ENCODE results near the gene RNF157.
"Not testable (repeated sequence)": the region's sequence is repeated elsewhere in the genome, so short reads cannot be mapped to it uniquely, and the experiment has no call there.

Gene RNF157

DNA sequence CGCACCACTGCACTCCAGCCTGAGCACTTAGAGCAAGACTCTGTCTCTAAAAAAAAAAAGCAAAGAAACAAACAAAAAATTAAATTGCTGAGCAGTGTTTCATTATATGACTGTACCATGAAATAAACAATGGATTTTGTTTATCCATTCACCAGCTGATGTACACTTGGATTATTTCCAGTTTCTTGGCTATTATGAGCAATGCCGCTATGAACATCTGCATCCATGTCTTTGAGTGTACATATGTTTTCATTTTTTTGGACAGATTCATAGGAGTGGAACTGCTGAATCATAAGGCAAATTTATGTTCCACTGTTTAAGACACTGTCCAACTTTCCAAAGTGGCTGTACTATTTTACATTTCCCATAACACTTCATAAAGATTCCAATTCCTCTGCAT is 8.0 kb downstream of the RNF157 start:
- peak; percentile 58 for DNase-seq

DNA sequence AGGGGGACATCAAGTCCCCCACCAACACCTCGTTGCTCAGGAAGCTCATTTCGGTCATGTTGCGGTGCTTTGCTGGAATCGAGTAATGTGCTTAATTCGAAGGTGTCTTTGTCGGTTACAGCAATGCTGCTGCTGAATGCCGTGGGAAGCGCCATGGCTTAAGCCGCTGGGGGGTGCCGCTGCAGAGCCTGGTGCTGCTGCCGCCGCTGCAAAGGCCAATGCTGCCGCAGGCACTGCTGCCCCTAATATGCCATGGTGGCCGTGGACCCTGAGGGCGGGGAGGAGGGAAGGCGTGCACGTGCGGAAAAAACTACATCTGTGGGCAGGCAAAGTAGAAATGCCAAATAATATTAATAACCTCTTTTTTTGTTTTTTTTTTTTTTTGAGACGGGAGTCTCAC is 13.5 kb downstream of the RNF157 start:
- DNase-seq: not testable (repeated sequence)

DNA sequence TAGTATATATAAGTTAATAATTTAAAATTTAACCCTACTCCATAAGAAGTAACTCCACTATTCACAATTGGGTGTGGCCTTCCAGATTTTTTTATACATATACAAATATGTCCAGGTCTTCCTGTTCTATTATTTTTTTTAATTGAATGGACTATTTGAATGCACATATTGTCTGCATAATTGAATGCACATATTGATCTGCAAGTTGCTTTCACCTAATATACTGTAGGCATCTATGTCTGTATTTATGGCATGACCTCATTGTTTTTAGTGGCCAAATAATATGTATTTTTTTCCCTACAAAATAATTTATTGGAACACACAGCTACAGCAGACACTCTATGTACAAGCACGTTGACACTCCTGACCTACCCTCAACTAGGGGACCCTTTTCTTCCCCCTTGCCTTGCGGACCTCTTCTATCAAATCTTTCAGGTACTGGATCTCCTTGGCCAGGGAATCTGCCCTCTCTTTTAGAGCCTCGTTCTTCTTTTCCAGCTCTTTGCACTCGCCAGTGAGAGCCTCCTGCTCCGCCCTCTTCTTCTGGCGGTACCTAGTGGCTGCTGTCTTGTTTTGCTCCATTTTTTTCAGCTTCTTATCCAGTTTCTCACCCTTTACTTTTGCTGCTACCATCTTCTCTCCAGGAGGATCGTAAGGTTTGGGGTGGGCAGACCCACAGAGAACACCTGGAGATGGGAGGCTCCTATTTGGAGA is 14.8 kb downstream of the RNF157 start:
- DNase-seq: not testable (repeated sequence)

DNA sequence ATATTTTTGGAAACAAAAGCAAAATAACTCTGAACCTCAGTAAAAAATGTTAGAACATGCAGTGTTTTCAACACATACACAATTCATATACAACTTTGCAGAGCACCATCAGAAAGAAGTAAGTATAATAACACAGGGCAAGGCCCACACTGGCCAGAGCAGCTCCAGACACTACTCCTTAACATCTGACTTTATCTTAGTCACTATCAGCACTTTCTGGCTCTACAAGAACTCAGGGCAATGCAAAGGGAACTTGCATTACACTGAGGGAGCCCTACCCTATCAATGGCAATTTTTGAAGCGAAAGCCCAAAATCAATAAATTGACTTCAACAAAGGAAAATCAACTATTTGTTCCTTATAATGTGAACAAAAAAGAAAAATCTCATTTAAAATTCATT is 16.5 kb downstream of the RNF157 start:
- no peak for DNase-seq

DNA sequence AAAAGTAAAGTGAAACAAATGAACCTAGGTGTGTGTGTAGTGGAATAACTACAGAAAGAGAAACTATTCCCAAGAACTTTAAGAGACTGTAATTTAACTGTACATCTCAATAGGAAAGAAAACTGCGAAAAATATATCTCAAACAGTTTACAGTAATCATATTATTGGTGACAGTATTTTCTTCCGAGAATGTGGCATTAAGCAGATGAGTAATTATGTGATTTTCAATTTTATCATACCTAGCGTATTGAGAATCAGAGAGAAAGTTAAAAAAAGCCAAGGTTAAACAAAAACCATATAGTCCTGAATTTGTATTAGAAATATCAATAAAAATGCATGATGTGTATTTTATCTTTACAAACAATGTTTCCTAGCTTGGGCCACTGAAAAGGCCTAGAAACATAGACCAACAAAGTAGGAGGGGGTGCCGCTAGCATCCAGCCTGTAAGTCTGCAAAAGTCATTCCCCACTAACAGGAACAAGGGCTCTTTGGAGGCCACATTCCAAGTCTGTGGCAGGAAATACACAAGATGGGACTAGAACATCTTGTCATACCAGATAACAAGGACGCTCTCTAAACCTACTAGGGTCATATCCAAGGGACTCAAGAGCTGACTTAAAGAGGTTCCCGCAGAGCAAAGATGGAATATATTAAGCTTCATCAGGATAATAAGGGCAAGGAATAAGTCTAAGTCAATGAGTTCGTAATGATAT is 20.5 kb downstream of the RNF157 start:
- DNase-seq: no peak

DNA sequence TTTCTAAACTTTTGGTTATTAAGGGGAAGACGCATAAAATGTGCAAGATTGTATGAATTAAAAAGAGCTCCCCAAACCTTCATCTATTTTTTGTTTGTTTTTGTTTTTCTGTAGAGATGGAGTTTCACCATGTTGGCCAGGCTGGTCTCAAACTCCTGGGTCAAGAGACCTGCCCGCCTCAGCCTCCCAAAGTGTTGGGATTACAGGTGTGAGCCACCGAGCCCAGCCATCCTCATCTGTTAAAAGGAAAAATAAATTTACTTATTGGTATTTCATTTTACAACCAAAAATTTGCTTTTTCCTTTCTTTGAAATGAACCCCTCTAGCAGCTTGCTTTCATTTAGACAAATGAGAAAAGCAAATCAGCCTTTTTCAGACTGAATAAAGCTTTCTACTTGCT is 23.2 kb downstream of the RNF157 start:
- no peak for DNase-seq

DNA sequence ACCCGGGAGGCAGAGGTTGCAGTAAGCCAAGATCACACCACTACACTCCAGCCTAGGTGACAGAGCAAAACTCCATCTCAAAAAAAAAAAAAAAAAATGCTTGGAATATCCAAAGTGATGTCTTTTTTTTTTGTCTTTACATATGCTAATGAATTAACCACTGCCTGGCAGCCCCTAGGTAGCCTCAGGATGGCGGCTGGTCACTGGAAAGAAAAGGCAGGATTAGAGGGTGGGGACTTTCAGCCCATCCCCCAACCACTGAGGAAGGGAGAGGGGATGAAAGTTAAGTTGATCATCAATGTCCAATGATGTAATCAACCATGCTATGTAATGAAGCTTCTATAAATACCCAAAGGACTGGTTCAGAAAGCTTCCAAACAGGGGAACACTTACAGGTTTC is 26.8 kb downstream of the RNF157 start:
- DNase-seq: no peak

DNA sequence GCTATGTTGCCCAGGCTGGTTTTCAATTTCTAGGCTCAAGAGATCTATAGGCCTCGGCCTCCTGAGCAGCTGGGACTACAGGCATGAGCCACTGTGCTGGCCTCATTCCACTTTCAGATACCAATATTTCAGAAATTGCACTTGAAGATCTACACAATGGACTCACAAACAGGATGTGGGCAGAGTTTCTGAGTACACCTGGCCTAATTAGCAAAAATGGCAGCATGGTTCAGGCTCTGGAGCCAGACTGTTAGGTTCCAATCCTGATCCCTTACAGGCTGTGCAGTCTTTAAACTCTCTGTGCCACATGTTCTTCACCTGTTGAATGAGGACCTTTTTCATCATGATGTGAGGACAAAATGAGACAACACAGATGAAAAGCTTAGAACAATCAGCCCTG is 32.2 kb downstream of the RNF157 start:
- no peak for DNase-seq

DNA sequence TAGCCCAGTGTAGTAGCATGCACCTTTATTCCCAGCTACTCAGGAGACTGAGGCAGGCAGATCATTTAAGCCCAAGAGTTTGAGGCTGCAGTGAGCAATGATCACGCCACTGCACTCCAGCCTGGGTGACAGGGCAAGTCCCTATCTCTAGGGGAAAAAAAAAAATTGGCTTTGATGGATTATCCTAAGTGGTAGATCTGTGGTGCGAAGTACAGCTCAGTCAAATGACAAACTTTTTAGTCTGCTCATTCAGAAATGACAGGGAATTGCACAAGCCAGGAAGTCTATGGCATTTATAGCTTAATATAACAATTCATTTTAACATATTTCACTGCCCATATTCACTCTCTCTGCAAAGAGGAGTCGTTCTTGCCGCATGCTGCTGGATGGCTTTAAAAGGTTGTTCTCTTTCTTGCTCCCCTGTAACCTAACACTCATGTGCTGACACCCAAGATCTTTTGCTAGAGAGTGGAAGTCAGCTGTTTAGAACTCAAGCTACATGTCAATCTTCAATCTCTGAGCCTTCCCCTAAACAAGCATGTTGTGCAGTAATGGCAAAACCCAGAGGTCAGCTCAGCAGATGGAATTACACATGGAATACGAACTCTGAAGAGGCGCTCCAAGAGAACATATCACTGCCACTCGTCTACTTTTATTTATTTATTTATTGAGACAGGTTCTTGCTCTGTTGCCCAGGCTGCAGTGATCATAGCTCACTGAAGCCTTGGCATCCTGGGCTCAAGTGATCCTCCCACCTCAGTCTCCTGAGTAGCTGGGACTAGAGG is 32.8 kb downstream of the RNF157 start:
- no peak for DNase-seq

DNA sequence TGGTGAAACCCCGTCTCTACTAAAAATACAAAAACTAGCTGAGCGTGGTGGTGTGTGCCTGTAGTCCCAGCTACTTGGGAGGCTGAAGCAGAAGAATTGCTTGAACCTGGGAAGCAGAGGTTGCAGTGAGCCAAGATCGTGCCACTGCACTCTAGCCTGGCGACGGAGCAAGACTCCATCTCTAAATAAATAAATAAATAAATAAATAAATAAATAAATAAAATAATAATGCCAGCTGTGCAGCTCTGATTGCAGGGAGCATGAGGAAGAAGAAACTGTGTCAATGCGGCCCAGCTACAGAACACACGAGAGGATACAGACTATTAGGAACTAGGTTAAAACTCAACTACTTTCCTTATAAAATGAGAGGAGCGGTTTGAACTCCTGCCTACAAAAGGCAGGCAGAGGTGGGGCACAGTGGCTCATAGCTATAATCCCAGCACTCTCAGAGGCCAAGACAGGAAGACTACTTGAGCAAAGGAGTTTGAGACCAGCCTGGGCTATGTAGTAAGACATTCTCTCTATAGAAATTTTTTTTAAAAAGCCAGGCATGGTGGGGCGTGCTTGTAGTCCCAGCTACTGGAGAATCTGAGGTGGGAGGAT is 34.6 kb downstream of the RNF157 start:
- DNase-seq: not testable (repeated sequence)

DNA sequence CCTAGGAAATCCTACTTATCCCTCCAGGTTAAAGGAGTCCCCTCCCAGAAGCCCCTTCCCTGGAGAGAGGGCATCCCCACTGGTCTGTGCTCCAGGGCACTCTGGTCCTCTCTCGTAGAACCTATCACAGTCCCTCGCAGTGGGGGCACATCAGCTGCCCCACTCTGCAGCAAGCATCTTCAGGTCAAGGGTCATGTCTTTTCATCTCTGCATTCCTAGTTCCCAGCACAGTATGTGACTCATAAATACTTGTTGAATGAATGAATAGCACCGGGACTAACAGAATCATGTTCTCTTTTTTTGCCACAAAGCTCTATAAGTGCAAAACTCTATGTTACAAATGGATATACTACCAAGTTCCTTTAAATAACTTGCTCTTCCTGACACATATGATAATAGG is 36.0 kb downstream of the RNF157 start:
- no peak for DNase-seq

DNA sequence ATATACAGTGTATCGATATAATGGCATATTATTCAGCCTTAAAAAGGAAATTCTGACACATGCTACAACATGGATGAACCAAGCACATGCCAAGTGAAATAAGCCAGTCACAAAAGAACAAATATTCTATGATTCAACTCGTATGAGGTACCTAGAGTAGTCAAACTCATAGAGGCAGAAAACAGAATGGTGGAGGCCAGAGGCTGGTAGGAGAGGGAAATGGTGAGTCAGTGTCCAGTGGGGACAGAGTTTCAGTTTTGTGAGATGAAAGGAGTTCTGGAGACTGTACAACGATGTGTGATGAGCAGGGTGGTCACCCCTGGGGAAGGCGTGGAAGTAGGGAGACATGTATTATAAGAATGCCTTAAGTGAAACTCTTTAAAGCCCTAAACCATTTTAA is 39.9 kb downstream of the RNF157 start:
- DNase-seq: no peak

DNA sequence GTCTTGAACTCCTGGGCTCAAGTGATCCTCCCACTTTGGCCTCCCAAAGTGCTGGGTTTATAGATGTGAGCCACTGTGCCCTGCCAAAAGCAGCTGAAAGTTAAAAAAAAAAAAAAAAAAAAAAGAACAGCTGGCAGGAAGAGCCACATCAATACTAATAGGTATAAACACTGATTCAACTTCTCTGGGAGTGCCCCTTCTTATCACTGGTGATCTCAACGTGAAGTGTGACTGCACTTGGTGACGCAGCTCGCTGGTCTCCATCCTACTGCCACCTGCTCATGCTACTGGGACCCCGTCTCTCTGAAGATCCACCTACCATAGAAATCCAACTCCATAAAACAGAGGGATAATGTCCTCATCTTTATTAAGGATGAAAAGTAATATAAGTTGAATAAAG is 40.8 kb downstream of the RNF157 start:
- no peak for DNase-seq

DNA sequence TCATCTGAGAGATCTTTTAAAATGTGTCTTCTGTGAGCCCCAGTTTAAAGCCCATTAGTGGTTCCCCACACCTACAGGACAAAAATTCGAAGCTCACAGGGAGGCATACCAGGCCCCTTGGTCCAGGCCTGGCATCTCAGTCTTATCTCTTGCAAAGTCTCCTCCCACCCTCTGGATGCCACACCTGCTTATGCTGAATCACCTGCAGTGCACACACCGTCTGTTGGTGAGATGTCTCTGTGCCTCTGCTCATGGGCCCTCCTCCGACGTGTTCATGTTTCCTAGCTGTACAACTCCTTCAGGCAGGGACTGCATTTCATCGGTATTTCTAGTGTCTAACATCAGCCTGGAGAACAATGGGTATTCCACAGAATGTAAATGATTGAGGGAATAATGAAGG is 41.6 kb downstream of the RNF157 start:
- no peak for DNase-seq

DNA sequence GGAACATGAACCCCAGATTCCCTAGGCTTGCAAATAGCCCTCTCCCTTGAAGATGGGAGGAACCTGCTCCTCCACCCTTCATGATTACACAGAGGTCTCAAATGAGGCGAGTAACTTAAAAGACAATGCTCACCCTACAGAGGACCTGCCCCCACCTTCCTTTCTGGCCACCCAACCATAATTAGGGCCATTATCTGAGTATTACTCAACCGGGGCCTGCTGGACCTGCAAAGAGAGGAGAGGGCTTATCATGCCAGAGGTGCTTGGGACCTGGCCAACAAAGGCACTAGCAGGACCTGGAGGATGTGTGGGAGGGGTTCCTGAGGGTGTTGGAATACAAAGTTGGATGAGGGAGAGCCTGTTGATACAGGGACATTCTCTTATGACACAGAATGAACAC is 42.4 kb downstream of the RNF157 start:
- no peak for DNase-seq

DNA sequence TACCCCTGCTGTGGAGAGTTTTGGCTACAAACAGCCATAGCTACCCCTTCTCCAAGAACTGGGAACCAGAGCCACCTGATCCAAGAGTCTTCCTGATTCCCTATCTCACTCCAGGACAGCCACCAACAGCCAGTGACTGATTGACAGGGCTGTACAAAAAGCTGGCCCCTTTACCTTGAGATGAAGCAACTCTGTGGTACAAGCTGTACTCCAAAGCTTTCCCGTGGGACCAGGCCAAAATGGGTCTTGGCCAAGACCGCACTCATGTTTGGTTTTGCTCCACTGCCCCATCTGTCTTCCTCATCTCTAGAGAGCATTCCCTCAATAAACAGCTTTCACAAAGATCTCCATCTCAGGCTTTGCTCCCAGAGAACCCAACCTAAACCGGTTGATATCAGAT is 43.6 kb downstream of the RNF157 start:
- DNase-seq: peak; percentile 45

DNA sequence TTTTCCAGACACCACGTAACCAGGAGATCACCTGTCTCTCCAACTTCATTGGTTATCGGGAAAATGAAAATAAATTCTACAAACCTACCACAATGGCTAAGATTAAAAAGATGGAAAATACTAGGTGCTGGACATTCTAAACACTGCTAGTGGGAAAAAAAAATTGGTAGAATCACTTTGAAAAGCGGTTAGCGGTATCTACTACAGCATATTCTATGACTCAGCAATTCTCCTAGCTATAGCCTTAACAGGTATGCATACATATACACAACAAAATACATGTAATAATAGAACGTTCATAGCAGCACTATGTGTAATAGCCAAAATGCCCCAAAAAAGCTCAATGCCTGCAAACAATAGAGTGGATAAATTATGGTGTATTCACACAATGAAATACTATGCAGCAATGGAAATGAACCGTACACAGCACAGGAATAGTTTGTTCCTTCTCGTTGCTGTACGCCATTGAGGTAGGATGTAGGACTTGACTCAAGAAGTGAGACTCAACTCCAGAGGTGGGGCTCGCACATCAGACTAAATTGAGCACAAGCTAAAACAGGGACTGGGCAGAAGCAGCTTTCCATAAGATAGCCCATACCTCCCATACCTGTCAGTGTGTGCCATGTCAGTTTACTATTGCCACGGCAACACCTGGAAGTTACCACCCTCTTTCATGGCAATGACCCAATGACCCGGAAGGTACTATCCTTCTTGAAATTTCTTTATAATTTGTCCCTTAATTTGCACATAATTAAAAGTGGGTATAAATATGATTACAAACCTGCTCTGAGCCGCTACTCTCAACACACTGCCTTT is 44.8 kb downstream of the RNF157 start:
- no peak for DNase-seq

DNA sequence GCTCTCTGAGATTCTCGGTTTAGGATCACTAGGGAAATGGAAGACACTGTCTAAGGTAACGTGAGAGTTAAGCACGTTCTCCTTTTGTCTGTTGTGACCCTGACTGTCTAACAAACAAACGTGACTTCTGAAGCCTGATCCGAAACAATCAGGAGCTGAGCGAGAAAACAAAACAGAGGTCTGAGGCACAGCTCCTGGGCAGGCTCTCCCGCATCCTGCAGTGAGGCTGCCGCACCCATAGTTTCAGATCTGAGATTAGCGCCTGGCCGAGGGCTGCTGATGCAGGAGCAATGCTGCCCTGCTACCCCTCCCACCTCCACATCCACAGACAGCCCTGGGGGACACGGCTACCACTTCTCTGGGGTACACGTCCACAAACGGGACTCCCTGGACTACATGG is 46.7 kb downstream of the RNF157 start:
- no peak for DNase-seq

DNA sequence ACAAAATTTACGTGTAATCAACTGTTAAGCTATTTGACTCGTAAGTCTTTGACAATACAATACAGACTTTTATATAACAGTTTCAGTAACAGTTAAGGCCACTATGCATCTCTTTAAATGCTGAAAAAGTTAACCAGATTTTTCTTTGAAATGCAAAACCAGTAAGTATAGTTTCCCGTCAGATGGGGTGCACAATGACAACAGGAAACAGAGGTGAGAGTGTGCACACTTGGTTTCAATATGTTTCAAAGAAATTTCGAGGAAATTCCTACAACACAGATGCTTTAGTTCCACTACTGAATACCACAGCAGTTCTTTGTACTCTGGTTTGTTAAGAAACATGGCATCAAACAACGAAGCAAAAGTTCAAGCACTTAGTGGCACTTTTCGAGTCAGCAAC is 48.4 kb downstream of the RNF157 start:
- no peak for DNase-seq

DNA sequence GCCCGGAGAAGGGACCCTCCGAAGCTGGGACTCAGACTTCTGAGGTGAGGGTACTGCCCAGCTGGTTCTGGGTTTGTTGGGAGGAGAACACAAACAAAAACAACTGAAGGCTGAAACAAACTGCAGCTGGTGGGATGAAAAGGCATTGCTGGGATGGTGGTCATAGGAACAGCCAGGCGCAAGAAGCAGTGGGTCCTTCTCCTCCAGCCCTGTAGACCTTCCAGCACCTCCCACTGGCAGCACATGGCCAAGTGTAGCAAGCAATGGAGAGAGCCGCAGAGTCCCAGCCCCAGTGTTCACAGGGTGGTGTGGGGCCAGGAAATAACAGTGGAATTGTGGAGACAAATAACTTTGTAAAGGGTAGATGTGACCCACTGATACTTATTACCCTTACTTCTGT is 50.6 kb downstream of the RNF157 start:
- no peak for DNase-seq

DNA sequence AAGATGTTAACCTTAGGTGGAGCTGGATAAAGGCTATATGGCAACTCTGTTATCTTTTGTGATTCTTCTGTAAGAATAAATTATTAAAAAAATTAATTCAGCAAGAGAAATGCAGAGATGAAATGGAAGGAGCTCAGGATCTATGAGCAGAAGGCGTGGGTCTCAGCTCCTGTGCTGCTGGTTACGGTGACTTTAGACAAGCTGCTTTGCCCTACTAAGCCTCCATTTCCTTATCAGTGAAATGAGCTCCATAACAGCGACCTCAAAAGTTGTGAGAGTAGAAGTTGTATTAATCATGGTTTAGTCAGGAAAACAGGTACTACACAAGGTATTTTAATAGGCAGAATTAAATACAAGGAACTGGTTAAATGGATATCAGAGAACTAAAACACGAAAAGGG is 51.0 kb downstream of the RNF157 start:
- DNase-seq: no peak

DNA sequence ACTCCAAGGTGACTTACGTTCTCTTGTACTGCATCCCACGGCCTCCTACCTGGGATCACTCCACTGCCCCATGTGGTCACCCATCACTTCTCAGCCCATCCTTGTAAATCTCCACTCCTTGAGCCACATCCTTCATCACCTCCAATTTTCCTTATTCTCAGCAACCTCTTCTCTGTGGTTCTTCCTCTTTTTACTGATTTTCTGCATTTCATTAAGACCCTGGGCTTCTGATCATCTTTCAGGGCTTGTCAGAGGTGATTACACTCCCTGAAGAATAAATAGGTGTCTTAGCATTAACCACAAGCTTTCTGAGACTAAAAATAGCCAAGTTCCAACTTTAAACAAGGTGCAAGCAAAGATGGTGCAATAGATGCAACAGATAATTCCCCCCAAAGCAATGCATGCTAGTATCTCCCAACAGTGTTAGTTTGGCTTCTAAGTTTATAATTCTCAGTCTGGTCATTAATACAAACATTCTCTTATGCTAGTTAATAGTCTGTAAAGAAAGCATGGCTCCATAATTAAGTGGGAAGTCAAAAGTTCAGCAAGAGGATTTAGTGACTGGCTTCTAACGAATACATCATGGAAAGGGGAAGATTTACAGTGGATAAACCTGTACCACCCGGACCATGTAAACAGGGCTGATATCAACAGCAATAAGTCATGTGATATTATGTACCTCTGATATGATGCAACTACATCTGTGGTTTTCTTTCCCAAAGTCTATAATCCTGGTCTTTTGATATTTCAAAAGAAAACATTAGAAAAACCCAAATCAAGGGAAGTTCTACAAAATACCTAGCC is 51.9 kb downstream of the RNF157 start:
- no peak for DNase-seq
